CD1c-positive myeloid dendritic cell (primary cell): ENCODE data around the gene RPTOR.
A peak's percentile ranks its signal among the peaks of the same experiment; 100 is the strongest.

Source experiments
- DNase-seq: peaks from one replicate; pipeline ENCODE4 v3.0.0-alpha.2; 2016; ENCODE audit errors: extremely low spot score

RPTOR gene

DNA sequence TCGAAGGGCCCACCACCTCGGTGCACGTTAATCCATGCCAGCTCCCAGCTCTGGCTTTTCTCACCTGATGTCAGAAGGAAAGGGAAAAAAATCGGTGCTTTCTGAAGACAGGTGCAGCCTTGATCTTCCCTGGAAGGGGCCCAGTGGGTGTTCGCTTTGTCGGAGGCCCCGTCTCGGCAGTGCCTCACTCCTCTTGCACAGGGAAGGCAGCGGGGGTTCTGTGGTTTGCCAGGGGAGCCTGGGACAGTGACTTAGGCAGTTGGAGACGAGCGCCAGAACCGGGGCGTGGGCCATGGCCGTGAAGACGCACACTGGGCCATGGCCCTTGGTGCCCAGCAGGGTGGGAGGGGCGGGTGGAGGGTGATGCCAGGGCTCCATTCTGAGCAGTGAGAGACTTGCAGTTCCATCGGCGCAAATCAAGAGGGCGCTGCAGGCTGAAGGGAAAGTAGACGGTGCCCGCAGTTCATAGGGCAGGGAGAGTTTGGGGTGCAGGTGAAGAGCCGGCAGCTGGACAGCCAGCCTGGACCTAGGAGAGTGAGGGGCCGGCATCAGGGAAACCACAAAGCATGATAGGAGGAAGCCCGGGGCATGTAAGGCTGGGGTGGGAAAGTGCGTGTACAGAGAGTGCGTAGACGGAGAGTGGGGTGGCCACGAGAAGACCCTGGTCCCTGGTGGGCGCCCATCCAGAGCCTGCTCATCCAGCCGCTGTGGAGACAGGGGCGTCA is 345.7 kb downstream of the RPTOR start:
- DNase-seq = no peak

DNA sequence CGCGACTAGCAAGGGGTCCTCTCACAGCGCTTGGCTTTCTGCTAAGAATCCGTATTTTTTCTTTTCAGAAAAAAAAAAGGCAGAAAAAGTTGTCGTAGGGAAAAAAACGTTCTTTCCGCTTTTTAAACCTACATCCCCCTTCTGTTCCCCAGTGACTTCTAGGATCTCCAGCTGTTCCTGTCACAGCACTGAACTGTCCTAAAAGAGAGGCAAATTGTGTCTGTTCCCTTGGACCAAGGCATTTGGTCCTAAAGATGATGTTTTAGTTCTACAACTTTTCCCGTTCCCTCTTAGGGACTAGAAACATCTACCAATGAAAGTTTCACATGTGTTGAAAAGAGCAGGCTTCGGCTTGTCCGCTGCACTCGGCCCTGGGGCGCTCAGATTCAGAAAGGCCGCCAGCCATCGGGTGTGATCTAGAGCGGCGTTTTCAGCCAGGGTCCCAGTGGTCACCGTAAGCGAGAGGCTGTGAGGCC is 346.3 kb downstream of the RPTOR start:
- no peak for DNase-seq

DNA sequence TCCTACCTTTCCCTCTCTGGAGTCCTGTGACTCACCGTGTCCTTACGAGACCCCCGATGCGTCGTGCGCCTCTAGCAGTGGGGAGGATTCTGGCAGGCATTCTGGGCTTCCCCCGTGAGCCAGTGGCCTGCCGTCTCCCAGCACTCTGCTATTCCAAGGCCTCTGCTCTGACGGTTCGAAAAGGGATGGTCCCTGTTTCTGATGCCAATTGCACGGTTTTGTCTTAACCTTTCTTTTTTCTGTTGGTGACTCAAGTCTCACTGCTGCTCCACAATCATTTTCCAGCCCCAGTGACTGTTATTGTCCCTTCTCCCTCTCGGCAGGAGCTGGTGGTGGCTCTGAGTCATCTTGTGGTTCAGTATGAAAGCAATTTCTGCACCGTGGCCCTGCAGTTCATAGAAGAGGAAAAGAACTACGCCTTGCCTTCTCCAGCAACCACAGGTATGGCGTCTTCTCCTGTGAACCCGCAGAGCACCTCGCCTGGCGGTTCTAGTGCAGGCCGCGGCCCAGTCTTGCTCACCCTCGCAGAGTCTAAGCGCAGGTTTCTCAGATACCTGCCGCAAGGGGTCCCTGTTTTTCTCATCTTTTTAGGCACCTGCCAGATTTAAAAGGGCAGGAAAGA is 346.9 kb downstream of the RPTOR start:
- DNase-seq = peak; percentile 89

DNA sequence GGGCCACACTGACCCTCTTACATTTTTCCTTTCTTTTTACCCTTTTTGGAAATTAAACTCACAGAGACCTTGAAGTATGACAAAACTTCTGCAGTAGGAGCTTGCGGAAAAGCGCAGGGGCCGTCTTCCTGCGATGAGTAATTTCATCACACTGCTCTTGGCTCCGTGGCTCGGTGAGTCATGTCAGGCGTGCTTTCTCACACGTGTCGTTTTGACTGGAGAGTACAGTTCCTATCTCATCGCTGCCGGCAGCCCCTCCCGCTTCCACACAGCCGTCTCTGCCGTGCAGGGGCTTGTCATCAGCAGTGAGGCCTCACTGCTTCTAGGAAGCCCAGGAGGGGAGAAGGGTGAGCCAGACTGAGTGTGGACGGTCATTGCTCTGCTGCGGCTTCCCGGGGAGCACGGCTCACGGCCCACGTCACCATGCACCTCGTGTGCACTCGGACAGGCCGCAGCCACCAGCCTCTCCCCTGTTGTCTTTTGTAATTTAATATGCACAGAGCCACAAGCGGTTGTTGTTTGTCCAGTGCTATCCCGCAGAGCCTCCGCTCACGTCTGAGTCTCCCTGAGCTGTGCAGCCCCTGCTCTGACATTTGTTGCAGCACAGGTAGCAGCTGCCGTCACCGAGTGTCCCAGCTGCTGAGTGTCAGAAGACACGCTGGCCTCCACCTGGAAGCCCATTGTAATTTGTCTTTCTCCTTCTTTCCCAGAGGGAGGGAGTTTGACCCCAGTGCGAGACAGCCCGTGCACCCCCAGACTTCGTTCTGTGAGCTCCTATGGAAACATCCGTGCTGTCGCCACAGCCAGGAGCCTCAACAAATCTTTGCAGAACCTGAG is 347.6 kb downstream of the RPTOR start:
- DNase-seq = peak; percentile 96

DNA sequence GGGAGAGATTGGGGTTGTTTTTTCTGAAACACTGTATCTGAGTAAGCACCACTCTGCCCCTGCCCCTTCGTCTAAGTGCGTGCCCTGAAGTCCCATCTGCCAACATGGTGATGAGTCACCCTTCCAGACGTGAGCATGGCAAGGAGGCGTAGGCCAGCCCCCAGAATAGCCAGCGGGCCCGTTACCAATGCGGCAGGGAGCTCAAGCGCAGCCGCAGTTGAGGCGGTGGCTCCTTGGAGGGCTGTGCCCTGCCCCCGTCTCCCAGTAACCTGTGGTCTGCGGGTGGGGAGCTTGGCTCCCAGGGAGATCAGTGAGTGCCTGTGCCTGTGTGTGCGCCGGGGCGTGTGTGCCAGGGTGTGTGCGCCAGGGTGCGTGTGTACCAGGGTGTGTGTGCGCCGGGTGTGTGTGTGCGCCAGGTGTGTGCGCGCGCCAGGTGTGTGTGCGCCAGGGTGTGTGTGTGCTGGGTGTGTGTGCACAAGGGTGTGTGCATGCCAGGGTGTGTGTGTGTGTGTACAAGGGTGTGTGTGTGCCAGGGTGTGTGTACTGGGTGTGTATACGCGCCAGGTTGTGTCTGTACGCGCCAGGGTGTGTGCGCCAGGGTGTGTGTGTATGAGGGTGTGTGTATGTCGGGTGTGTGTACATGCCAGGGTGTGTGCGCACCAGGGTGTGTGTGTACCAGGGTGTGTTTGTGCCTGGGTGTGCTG is 348.4 kb downstream of the RPTOR start:
- peak; percentile 63 for DNase-seq

DNA sequence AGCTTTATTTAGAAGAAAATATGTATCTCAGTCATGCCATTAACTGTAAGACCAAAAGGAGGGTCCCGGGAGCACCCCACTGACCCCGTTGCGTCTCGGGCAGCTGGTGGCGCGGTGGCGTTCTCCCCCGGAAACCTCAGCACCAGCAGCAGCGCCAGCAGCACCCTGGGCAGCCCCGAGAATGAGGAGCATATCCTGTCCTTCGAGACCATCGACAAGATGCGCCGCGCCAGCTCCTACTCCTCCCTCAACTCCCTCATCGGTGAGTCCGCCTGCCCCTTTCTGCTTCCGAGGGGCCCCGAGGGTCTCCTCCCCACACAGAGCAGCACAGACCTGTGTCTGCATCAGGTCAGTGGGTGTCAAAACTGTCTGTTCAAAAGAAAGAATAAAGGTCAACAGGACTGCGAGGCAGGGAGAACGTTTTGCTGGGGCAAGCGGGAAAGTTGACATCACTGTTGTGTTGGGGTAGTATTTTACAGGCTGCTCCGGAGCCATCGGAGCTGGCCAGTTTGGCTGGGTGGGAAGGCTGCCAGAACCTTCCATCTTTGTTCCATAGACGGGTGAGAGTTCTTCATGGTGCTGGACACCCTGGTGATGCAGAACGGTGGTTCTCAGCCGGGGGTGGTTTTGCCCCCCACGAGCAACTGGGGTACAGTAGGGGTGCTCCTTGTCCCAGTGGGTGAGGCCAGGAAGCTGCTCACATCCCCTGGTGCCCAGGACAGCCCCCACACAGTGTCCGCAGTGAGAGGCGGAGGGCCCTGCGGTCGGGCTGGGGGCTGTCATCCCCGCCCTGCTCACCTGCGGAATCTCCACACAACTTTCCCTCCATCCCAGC is 349.2 kb downstream of the RPTOR start:
- DNase-seq = no peak

DNA sequence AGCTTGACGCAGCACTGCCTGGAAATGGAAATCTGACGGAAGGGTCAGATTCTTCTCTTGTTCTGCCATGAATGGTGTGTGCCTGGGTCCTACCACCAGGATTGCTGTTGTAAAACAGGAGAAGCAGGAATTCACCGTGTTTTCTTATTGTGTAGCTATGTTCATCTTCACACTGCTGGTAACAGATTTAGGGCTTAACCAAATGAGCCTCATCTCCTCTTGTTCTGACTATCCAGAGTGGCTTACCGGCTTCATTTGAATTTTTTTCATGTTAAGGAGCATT is 349.7 kb downstream of the RPTOR start:
- no peak for DNase-seq

DNA sequence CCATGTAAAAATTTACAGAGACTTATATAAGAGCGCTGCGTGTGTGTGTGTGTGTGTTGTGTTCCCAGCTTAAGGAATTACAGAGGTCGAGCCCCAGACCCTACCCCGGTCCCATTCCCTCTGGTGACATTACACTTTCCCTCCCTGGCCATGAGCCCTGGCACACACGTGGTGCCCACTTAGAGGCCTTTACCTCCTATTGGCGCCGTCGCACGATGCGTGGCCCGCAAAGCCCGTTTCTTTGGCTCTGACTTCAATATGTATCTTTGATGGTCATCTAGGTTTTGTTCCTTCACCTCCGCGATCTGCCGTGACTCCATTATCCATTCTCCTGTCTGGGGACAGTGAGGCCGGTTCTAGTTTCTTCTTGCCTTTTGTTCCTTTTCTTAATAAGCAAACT is 350.1 kb downstream of the RPTOR start:
- no peak for DNase-seq

DNA sequence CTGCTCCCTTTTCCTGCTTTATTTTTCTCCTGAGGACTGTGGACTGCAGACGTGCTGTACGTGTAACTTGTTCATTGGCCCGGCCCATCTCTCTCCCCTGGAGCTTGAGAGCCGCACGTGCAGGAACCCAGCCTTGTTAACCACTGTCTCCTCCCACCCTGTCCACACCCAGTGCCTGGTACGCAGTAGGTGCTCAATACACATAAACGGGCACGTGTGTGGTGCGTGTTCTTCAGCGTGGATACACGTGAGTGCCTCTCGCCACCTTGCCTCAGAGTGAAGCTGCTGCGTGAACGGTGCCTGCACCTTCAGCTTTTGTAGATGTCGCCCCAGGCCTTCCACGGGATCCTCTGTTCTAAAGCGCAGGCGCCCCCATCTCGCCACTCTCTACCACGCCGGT is 350.7 kb downstream of the RPTOR start:
- DNase-seq = no peak

DNA sequence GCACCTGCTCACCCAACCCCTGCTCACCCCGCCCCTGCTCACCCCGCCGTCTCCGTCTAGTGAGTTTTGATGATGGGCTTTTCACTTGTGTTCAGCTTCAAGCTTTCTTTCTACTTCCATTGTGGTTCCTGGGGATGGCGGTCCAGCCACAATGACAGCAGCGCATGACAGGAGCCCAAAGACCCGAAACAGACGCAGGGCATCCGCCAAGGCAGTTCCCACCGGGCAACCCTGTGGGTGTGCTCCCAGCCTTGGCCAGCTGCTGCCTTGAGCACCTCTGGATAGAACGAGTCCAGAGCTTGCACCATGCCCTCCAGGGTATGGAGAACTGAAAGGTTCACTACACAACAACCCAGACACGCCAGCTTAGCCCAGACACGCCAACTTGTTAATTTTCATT is 354.1 kb downstream of the RPTOR start:
- DNase-seq = no peak

DNA sequence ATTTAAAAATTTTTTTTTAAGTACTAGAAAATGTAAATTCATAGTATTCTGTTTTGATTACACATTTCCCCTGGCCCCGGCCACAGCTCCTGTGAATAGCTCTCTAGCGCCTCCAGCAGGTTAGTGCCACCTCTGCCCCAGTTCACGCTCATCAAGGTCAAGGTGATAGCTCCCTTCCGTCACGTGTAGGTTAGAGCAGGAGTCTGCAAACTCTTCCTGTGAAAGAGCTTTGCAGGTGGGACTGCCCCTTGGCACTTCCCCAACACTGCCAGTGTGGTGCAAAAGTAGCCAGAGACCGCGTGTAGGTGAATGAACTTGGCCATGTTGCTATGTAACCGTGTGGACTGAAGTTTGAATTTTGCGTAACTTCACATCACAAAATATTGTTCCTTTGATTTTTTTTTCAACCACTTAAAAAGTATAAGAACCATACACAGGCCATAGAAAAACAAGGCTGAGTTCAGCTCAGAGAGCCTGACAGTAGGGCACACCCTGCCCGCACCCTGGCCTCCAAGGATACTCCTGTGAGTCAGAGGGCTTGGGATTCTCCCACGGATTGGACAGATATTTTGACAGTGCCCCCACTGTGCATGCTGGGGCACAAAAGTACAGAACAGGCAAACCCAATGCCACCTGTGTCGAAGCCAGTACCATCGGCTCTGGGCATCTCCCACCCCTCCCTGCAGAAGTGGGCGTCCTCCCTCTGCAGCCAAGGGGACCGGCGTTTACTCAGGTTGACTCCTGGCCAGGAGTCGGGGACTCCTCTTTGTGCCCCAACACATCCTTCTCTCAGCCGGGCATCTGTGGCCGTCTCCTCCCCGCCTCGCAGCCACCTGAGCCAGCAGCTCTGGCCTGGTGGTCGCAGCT is 355.0 kb downstream of the RPTOR start:
- peak; percentile 68 for DNase-seq

DNA sequence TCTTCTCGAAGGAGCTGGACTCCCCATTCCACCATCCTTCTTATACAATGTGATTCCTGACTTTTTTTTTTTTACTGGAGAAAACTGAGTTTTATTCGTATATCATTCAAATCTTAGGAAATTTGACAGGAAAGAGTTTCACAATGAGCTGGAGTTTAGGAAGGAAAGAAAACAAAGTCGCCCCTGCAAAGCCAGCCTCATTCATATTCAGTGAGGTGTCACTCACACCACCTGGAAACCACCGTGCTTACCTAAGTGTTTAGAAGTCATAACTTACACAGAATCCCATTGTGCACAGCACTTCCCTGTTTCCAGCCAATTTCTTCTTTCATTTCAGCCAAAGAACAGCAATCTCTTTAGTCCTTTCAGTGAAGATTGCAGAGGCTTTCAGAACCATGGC is 356.7 kb downstream of the RPTOR start:
- no peak for DNase-seq

DNA sequence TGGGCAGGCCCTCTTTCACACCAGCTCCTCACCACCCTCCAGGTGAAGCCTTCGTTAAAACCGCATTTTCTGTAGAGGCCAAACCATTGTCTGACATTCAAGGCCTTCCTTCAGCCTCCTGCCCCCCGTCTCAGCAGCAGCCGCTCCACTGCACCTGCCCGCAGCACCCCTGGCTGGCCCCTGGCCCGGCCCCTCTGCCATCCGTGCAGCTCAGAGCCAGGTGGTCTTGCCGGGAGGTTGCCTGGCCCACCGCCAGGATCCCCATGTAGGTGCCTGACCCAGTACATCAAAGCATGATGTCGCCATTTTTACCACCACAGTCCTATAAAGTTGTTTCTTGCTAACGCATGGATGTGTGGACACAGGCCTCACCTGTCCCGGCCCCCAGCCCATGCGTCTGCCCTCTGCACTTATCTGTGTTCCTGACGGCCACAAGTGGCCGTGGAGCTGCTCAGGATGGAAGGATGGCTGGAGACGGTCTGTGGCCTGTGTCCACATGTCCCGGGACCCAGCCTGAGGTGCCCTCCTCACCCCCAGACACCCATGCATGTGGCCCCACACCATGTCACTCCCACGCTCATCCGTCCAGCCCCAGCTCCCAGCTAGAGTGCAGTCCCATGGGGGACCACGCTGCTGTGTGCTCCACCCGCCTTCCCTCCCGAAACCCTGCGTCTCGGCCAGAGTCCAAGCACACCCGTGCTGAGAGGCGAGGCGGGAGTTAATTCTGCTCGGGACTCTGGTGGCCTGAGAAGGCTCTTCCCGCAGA is 357.7 kb downstream of the RPTOR start:
- no peak for DNase-seq

DNA sequence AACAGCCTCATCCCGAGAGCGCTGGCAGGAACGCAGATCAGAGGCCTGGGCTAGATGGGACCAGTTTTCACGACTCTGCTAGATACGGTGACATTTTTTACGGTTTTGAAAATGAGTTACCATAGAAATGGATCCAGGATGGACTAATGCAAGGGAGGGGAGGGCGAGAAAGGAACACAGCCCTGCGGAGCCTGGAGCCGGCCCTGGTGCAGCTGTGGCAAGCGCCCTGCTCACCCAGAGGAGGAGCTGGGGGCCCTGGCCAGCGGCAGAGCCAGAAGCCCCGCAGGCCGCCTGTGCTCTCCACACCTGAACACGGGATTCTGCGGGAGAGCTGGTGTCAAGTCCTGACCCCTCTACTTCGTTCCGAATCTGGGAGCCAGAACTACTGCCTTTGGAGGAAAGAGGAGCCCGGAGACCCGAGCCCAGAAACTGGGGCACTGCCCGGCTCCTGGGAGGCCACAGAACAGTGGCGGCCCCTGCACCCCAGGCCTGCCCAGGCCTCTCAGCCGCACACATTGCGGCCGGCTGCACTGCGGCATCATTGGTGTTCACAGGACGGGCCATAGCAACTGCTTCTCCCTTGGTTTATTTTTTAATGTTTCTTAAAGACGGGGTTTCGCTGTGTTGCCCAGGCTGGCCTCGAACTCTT is 358.4 kb downstream of the RPTOR start:
- DNase-seq = no peak

DNA sequence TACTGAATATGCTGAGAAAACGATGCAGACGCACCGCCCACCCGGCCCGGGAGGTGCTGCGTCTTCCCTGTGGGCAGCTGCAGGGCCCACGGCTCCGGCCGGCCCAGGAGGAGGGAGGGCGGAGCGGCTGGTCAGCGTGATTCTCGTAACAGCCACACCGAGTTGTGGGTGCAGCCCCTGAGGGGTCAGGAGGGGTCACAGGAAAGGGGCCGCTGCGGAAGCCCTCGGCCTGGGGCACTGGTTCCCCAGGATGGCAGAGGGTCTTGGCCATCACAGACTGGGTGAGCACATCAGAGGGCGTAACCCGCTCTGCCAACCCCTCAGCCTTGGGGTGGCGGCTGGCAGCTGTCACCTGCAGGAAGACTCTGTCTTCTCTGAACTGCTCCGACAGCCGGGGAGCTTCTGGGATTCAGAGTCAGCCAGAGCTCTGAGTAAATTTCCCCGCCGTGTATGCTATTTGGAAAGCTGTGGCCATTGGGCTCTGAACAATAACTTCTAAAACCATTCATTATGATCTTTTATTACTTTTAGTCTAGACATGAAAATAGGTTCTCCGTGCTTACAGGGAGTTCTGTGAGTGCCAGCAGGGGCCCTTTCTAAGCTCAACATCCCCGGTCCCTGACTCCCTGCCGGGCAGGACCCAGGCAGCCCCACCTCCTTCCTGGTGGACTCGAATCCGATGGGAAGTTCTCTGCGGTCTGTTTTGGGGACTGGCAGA is 359.6 kb downstream of the RPTOR start:
- DNase-seq = no peak

DNA sequence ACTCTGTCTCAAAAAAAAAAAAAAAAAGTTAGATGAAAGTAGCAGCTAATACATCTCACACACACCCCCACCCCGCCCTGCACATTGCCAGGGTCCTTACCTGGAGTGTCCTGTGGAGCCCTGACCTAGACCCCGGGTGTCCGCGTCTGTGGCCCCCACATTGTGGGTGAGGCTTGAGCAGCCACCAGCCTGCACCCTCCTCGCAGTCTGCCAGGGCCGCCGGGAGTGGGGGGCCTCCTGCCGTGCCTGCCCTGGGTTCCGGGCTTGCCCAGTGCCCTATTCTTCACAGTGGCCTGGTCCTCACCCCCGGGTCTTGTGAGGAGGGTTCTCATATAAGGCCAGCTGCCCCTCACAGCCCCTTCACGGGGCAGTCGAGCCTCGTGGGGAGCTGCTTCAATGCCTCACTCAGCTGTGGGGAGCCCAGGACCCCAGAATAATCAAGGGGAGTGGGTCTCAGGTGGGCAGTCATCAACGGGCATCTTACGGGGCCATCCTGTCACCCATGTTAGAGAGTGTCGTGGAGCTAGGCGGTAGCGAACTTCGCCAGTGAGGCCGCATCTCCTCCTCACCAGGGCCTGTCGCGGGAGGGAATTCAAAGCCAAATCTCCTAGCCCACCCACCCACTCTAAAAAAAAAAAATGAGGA is 361.1 kb downstream of the RPTOR start:
- no peak for DNase-seq

DNA sequence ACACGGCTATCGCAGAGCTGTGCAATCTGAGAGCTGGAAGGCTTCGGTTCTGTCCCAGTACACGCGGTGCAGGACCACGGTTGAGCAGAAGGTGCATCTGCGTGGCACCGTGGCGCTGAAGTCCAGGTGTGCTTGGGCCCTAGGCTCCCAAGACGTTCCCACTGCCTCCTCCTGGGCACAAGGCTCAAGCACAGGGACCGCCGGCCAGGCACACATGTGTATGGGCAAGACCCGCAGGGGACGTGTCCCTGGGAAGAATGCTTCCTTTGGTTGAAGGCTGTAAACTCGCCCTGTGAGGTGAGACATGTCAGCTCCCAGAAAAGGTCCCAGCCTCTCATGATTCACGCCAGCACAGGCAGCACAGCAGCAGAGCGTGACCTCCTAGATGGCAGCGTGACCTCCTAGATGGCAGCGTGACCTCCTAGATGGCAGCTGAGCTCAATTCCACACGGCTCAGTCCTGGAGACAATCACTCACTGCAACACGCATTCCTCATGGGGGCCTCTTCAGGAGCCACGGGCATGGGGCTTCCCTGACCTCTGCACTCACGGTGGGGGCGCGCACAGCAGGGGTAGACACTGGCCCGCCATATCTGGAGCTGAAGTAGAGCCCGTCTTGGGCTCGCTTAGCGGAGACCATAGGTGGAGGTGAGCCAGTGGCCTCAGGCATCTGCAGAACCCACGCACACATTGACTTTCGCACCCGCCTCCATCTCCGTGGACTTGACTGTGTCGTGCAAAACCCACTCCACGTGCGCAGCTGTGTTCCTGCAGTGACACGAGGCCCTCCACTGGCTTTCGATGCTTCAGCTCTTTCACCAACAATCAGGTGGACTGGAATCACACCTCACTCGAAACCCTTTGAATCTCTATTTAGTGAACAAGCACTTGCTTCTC is 362.0 kb downstream of the RPTOR start:
- DNase-seq = no peak
